ENCODE data around the gene UGT2B17. TPM values are rescaled to one million over a fixed set of nuclear protein-coding genes. Genes with fewer than 3 reads are reported as not detected.

UGT2B17 gene
- polyA plus RNA-seq, 1 donor (not counting 4 experiments of a cell fraction or from before 2014, with no cell fraction given): not detected

DNA sequence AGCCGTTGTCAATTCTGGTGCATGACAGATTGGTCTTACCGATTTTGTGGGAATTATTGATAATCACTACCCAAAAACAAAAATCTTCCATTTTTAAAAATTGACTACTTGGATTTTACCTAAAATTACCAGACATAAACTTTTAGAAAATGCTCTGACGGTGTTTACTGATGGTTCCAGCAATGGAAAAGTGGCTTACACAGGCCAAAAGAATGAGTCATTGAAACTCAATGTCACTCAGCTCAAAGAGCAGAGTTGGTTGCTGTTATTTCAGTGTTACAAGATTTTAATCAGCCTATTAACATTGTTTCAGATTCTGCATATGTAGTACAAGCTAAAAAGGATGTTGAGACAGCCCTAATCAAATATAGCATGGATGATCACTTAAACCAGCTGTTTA is 23.0 kb upstream of the UGT2B17 start:
- no peaks in the 10 kb centered on the region for H4K20me1 ChIP-seq (ENCODE audit: control insufficient read depth, extremely low read depth, insufficient read depth, low read length)
- no peak overlapping the region for H2AFZ ChIP-seq (ENCODE audit: control insufficient read depth, low read length)
- H3K4me2 ChIP-seq (ENCODE audit: control insufficient read depth, extremely low read depth, insufficient read depth, low read depth, low read length): no peak overlapping the region
- H3K27me3 ChIP-seq (ENCODE audit: control insufficient read depth, extremely low read depth, insufficient read depth, low read length): no peaks in the 10 kb centered on the region
- H3K4me1 ChIP-seq (ENCODE audit: control insufficient read depth, extremely low read depth, insufficient read depth, low read length): no peaks in the 10 kb centered on the region
- no peaks in the 10 kb centered on the region for H3K9me3 ChIP-seq (ENCODE audit: control insufficient read depth, low read depth, low read length)
- no peak overlapping the region for H3K4me3 ChIP-seq (ENCODE audit: control insufficient read depth in 2 of 3, extremely low read depth in 1 of 3, insufficient read depth in 2 of 3, low read depth in 1 of 3, low read length in 3 of 3)
- dilution Hi-C loops (cut with MboI; ENCODE audit: extremely low pct_ligation_motif_present, low sequenced_read_pairs): no loop called here
- no peaks in the 10 kb centered on the region for H3K9me1 ChIP-seq (ENCODE audit: control insufficient read depth, extremely low read depth, insufficient read depth, low read length)
- DNase-seq (ENCODE audit: low read depth, low spot score): no peak
- H3K79me2 ChIP-seq (ENCODE audit: control insufficient read depth, insufficient read depth, low read length): no peaks in the 10 kb centered on the region
- no peak for TF ChIP-seq EZH2 (IDR thresholded peaks at IDR 0.05; ENCODE audit: low read length)
- TF ChIP-seq, protein P1, sequence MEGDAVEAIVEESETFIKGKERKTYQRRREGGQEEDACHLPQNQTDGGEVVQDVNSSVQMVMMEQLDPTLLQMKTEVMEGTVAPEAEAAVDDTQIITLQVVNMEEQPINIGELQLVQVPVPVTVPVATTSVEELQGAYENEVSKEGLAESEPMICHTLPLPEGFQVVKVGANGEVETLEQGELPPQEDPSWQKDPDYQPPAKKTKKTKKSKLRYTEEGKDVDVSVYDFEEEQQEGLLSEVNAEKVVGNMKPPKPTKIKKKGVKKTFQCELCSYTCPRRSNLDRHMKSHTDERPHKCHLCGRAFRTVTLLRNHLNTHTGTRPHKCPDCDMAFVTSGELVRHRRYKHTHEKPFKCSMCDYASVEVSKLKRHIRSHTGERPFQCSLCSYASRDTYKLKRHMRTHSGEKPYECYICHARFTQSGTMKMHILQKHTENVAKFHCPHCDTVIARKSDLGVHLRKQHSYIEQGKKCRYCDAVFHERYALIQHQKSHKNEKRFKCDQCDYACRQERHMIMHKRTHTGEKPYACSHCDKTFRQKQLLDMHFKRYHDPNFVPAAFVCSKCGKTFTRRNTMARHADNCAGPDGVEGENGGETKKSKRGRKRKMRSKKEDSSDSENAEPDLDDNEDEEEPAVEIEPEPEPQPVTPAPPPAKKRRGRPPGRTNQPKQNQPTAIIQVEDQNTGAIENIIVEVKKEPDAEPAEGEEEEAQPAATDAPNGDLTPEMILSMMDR (optimal IDR thresholded peaks at IDR 0.05 in 1 of 3, IDR thresholded peaks at IDR 0.05 in 1 of 3, conservative IDR thresholded peaks at IDR 0.05 in 1 of 3; ENCODE audit: extremely low read depth in 1 of 3, insufficient read depth in 2 of 3, low read length in 3 of 3): no peak
- H3K9ac ChIP-seq (ENCODE audit: control insufficient read depth, extremely low read depth, insufficient read depth, low read length): no peak overlapping the region
- H3K36me3 ChIP-seq (ENCODE audit: control insufficient read depth in 2 of 2, extremely low read depth in 1 of 2, insufficient read depth in 2 of 2, low read length in 2 of 2): no peaks in the 10 kb centered on the region
- no peak for FAIRE-seq
- no peak overlapping the region for H3K27ac ChIP-seq (ENCODE audit: control insufficient read depth, insufficient read depth, low read length)

- no peaks in the 10 kb centered on the region for H3K27me3 ChIP-seq (ENCODE audit: control insufficient read depth, extremely low read depth, insufficient read depth, low read length)
- H3K36me3 ChIP-seq (ENCODE audit: control insufficient read depth in 2 of 2, extremely low read depth in 1 of 2, insufficient read depth in 2 of 2, low read length in 2 of 2): no peaks in the 10 kb centered on the region
- no peaks in the 10 kb centered on the region for H3K79me2 ChIP-seq (ENCODE audit: control insufficient read depth, insufficient read depth, low read length)
- no peaks in the 10 kb centered on the region for H3K9me3 ChIP-seq (ENCODE audit: control insufficient read depth, low read depth, low read length)
- H3K4me1 ChIP-seq (ENCODE audit: control insufficient read depth, extremely low read depth, insufficient read depth, low read length): no peaks in the 10 kb centered on the region
- no peak overlapping the region for H2AFZ ChIP-seq (ENCODE audit: control insufficient read depth, low read length)
- no peak overlapping the region for H3K4me3 ChIP-seq (ENCODE audit: control insufficient read depth in 2 of 3, extremely low read depth in 1 of 3, insufficient read depth in 2 of 3, low read depth in 1 of 3, low read length in 3 of 3)
- no peak overlapping the region for H3K9ac ChIP-seq (ENCODE audit: control insufficient read depth, extremely low read depth, insufficient read depth, low read length)
- dilution Hi-C loops (cut with MboI; ENCODE audit: extremely low pct_ligation_motif_present, low sequenced_read_pairs): no loop called here
- H3K4me2 ChIP-seq (ENCODE audit: control insufficient read depth, extremely low read depth, insufficient read depth, low read depth, low read length): no peak overlapping the region
- DNase-seq (ENCODE audit: low read depth, low spot score): no peak
- no peak overlapping the region for H3K27ac ChIP-seq (ENCODE audit: control insufficient read depth, insufficient read depth, low read length)
- TF ChIP-seq, protein P1 (optimal IDR thresholded peaks at IDR 0.05 in 1 of 3, IDR thresholded peaks at IDR 0.05 in 1 of 3, conservative IDR thresholded peaks at IDR 0.05 in 1 of 3; ENCODE audit: extremely low read depth in 1 of 3, insufficient read depth in 2 of 3, low read length in 3 of 3): no peak
- TF ChIP-seq EZH2 (IDR thresholded peaks at IDR 0.05; ENCODE audit: low read length): no peak
- H4K20me1 ChIP-seq (ENCODE audit: control insufficient read depth, extremely low read depth, insufficient read depth, low read length): no peaks in the 10 kb centered on the region
- no peak for FAIRE-seq
- no peaks in the 10 kb centered on the region for H3K9me1 ChIP-seq (ENCODE audit: control insufficient read depth, extremely low read depth, insufficient read depth, low read length)
Measured at GRCh38 chr4:68597482-68597881, 21.4 kb upstream of the UGT2B17 start.

Data from keratinocyte (primary cell).